IPS-18c (cell line): Measurements from ENCODE around the gene LMO1.

Source experiments
- H3K4me3 ChIP-seq: 2 replicates; pipeline ENCODE4 v1.7.0; 2013; ENCODE audit warnings: low read depth, mild to moderate bottlenecking, low read length, moderate library complexity; ENCODE audit not compliant: insufficient read depth
- H3K9me3 ChIP-seq: one replicate; pipeline ENCODE4 v1.6.1; 2013; ENCODE audit warnings: mild to moderate bottlenecking, low read length, moderate library complexity; ENCODE audit not compliant: control insufficient read depth, insufficient read depth

LMO1 gene

GRCh38 chr11:8225589-8226036 lies 38.1 kb downstream of the LMO1 start:
- H3K4me3 ChIP-seq = no peak overlapping the region
- no peaks in the 10 kb centered on the region for H3K9me3 ChIP-seq

- H3K9me3 ChIP-seq = no peaks in the 10 kb centered on the region
- no peak overlapping the region for H3K4me3 ChIP-seq
These were observed 39.0 kb downstream of the LMO1 start for GRCh38 chr11:8224711-8225110.

GRCh38 chr11:8224161-8224591 lies 39.5 kb downstream of the LMO1 start:
- H3K9me3 ChIP-seq = no peaks in the 10 kb centered on the region
- no peak overlapping the region for H3K4me3 ChIP-seq

GRCh38 chr11:8223513-8223900 lies 40.2 kb downstream of the LMO1 start:
- H3K4me3 ChIP-seq = no peak overlapping the region
- no peaks in the 10 kb centered on the region for H3K9me3 ChIP-seq

- no peak overlapping the region for H3K4me3 ChIP-seq
- no peaks in the 10 kb centered on the region for H3K9me3 ChIP-seq
These were observed 40.7 kb downstream of the LMO1 start for GRCh38 chr11:8222820-8223512.

- Histone ChIP-seq H3K9me3 (no peaks in the 10 kb centered on the region), H3K4me3 (no peak overlapping the region)
These were observed 41.7 kb downstream of the LMO1 start for GRCh38 chr11:8221917-8222495.

- Histone ChIP-seq H3K4me3 (no peak overlapping the region), H3K9me3 (peaks cover 2% of the 10 kb centered on the region)
These were observed 42.5 kb downstream of the LMO1 start for GRCh38 chr11:8221046-8221723.

- Histone ChIP-seq H3K4me3 (no peak overlapping the region), H3K9me3 (peaks cover 2% of the 10 kb centered on the region)
These were observed 43.2 kb downstream of the LMO1 start for GRCh38 chr11:8220261-8221045.

- Histone ChIP-seq H3K9me3 (peaks cover 2% of the 10 kb centered on the region), H3K4me3 (no peak overlapping the region)
These were observed 44.2 kb downstream of the LMO1 start for GRCh38 chr11:8219257-8220021.

- H3K9me3 ChIP-seq = peaks cover 2% of the 10 kb centered on the region
- H3K4me3 ChIP-seq = no peak overlapping the region
These were observed 44.8 kb downstream of the LMO1 start for GRCh38 chr11:8218840-8219239.

- Histone ChIP-seq H3K4me3 (no peak overlapping the region), H3K9me3 (peaks cover 2% of the 10 kb centered on the region)
These were observed 45.3 kb downstream of the LMO1 start for GRCh38 chr11:8218409-8218808.

GRCh38 chr11:8217926-8218325 lies 45.8 kb downstream of the LMO1 start:
- Histone ChIP-seq H3K4me3 (no peak overlapping the region), H3K9me3 (peaks cover 2% of the 10 kb centered on the region)

GRCh38 chr11:8217136-8217535 lies 46.5 kb downstream of the LMO1 start:
- peaks cover 2% of the 10 kb centered on the region for H3K9me3 ChIP-seq
- no peak overlapping the region for H3K4me3 ChIP-seq

- H3K9me3 ChIP-seq = peaks cover 2% of the 10 kb centered on the region
These were observed 50.3 kb downstream of the LMO1 start for GRCh38 chr11:8213376-8213775.

GRCh38 chr11:8209208-8209807 lies 54.4 kb downstream of the LMO1 start:
- Histone ChIP-seq H3K9me3 (peaks cover 2% of the 10 kb centered on the region), H3K4me3 (no peak overlapping the region)

More at GRCh38 chr11:8213376-8213775, 50.3 kb downstream of the LMO1 start:
- no peak overlapping the region for H3K4me3 ChIP-seq

- no peak overlapping the region for H3K4me3 ChIP-seq
- H3K9me3 ChIP-seq = peaks cover 2% of the 10 kb centered on the region
These were observed 56.3 kb downstream of the LMO1 start for GRCh38 chr11:8207080-8208000.
